Mucosa of gallbladder (tissue), 1 donor: ENCODE data around the gene PDCD1. TPM values are rescaled to one million over a fixed set of nuclear protein-coding genes. Genes with fewer than 3 reads are reported as not detected.
"Not testable (repeated sequence)": the region's sequence is repeated elsewhere in the genome, so short reads cannot be mapped to it uniquely, and the experiment has no call there.

Experiments used
- DNase-seq: peaks from one replicate; pipeline ENCODE4 v3.0.0-alpha.2; 2020; ENCODE audit warnings: low spot score
- total RNA-seq: library from RNA; stranded (reverse); gene quantifications from one replicate; pipeline ENCODE4 v1.2.1, GENCODE V29; 2021
- donor health status: DM: no; HTN: no; CAD: no.

PDCD1 gene
- 1.5 TPM for total RNA-seq

DNA sequence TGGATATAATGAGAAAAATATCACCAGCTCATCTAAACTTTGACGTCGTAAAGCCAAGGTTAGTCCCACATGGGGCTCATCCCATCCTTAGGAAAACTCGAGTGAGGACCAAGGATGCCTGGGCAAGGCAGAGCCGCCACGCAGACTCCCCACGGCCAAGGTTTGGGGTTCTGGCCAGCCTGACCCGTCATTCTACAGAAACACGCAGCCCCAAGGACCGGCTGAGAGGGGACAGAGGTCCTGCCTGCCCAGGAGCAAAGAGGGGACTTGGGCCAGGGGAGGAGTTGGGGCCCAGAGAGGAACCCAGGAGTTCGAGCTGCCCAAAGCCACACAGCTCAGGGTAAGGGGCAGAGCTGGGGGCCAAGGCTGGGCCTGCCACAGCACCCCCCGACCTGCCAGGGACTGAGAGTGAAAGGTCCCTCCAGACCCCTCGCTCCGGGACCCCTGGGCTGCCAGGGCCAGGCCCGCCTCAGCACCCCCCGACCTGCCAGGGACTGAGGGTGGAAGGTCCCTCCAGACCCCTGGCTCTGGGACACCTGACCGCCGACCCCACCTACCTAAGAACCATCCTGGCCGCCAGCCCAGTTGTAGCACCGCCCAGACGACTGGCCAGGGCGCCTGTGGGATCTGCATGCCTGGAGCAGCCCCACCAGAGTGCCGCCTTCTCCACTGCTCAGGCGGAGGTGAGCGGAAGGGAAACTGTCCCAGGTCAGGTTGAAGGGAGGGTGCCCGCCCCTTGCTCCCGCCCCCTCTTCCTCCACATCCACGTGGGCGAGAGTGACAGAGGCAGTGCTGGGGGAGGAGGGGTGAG is at the start of gene PDCD1:
Gene PDCD1 (minus strand): TSS at position 689 of the 811 bp plus-strand sequence. CDS start 56 bp downstream, at position 633.
- DNase-seq, result no peak

DNA sequence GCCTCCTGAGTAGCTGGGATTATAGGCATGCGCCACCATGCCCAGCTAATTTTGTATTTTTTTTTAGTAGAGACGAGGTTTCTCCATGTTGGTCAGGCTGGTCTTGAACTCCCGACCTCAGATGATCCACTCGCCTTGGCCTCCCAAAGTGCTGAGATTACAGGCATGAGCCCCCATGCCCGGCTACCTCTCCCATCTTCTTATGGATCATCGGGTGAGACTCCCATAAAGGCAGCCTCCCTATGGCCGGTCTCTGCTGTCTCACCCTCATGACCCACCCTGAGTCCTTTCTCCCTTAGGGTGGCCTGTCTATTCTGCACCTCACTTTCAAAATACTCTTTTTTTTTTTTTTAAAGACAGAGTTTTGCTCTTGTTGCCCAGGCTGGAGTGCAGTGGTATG is 49.1 kb upstream of the PDCD1 start:
- not testable (repeated sequence) for DNase-seq

DNA sequence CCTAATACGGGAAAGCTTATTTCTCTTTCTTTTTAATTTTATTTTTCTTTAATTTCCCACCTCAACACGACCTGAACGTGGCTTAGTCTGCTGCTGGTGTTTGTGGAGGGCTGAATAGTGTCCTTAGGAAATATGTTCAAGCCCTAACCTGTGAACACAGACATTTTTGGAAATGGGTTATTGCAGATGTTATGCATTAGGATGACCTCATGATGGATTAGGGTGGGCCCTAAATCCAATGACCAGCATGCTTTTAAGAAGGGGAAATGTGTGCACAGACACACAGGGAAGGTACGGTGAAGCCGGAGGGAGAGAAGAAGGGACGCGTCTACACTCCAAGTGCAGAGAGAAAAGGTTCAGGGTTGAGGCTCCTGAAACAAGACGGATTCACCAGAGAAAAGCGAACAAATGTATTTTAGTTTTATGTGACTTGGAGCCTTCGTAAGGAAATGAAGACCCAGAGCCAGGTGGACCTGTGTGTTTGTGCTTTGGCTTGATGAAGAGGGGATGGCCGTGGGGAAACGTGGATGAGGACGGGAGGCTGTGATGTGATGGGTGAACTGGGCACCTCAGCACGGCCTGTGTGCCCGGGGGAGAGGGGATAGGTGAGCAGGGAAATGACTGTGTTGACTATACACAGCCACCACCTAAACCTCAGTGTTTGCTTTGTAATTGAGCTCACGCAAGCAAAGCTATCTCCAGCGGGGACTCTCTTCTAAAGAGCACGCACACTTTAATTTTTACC is 48.3 kb upstream of the PDCD1 start:
- DNase-seq, result no peak

DNA sequence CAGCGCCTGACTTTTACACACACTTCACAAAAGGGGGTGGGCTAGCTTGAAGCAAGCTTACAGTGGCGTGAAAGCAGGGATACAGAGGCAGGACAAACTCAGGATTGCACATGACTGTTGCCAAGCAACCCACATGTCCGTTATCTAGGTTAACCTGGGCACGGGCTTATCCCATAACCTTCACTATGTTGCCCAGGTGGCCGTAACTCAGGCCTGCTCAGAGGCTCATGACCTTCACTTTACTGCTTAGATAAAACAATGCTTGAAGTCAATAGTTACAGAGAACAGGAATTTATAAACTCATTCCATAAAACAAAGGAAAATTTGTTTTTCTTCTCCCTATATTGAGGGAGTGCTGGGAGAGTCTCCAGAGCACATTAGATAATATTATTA is 47.7 kb upstream of the PDCD1 start:
- not testable (repeated sequence) for DNase-seq

- DNase-seq, result no peak
Observed at GRCh38 chr2:241905716-241906377, 47.2 kb upstream of the PDCD1 start.

DNA sequence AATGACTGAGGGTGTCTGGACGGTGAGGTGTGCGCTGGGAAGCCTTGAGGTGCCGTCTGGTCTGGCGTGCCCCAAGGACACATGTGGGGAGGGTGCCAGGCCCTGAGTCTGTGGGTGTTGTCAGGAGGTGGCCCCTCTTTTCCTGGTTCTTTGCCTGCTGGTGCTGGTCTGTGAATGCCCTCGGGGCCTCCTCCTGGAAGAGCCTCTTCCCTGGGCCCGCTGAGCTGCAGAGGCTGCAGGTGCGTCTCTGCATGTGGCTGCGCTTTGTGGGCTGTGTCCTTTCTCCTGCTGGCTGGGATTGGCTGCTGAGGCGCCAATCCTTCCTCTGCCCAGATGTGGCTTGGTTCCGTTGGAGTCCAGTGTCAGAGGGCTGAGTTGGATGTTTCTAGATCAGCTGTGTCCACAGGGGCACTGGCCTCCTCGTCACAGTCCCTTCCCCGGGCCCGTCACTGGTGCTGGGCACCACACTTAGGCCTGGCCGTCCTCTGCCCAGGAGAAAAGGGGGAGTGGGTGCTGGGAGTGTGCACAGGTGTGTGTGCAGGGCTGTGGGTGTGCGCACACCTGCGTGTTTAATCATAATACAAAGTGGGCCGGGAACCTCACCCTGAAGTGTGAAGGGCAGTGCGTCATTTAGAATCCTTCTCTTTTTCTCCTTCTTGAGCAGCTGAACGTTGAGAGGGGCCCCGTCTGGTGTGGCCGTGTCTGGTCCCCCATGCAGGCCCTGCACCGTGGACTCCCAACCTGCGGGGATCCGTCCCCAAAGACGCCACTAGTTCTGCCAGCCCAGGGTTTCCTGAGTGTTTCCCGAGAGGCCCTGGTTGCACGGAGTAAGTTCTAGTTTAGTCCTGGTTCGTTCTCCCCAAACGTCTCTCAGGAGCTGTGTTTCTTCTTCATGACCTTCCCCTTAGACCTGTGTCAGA is 46.4 kb upstream of the PDCD1 start:
- no peak for DNase-seq

DNA sequence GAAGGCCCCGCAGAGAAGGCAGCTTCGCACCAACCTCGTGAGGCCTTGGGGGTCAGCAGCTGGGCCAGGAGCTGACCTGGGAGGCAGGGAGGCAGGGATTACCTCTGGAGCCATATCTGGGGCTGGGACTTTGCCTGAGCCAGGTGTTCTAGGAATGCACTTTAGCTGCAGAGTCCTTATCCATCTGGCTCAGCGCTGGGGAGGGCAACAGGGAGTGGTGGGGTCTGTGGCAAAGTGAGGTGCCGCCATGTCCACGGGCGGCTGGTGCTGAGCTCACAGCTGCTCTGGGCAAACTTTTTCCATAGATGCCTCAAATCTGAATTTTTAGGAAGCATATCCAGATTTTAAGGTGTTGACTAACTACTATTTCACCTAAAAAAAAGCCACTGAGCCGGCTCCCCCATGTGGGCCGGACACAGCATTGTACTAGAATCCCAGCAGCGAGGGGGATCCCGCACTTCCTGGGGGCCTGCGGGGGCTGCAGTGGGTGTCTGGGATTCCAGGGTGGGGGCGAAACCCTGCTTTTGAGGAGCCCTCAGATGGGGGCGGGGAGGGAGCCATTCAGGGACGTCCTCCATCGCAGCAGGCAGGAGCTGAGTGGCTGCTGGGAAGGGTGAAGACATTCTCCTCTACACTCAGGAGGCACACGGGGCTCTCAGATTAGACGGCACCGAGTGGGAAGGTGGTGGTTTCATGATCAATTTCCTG is 45.5 kb upstream of the PDCD1 start:
- DNase-seq, result no peak

- no peak for DNase-seq
Observed at GRCh38 chr2:241903121-241904010, 44.7 kb upstream of the PDCD1 start.

DNA sequence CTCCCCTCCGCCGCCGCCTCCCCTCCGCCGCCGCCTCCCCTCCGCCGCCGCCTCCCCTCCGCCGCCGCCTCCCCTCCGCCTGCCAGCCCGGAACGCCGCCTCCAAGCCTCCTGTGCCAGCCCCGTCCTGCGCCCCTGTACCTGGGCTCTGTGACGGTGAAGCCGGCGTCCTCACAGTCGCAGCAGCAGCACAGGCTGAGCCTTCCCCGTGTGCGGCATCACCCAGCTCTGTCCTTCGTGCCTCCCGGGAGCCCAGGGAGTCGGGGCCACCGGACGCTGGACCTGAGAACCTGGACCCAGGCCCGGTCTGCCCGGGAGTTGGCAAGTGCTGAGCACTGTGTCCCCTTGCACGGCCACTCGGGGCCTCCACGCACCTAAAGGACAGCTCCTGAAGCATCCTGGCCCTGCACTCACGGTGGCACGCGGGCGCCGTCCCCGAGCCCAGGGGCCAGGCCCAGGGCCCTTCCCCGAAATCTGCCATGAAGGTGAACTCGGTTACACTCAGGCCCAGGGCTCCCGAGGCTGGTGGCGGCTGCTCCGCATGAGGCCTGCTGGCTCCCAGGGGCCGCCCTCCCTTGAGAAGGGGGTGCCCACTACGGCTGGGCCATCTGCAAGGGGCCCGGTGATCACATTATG is 43.8 kb upstream of the PDCD1 start:
- DNase-seq, result no peak

DNA sequence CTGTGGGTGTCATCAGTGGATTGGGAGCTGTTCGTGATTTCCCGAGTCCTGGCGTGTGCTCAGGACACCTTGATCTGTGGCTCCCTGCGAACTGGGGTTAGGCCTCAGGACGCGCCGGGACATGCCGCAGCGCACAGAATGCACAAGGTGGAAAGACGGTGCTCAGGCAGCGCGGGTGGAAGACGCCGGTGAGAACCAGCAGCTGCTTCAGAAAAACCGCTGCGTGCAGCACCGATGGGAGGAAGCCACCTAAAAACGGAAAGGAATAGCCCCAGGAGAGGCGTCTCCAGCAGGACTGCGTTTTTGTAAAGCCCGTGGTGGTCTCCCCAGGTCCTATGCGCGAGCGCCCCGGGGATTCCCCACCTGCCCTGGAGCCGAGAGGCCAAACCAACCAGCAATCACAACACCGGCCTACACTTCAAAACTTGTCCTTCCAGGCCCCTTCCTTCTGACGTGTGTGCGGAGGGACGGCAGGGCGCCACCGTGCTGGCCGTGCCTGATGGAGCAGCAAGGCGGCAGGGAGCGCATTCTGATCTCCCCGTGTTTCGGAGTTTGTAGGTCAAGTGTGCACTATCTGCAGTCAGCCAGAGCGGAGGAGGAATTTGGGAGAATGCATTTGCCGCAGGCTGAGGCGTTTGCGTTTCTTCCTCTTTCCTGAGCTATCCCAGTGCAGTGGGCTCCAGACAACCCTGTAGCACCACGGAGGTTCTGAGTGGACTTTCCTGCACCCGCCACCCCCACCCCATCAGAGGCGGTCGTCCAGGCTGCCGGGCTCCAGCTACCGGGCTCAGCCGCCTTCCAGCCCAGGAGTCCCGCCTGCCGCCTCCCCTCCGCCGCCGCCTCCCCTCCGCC is 43.0 kb upstream of the PDCD1 start:
- no peak for DNase-seq

- DNase-seq, result no peak
Observed at GRCh38 chr2:241901018-241901380, 42.3 kb upstream of the PDCD1 start.

DNA sequence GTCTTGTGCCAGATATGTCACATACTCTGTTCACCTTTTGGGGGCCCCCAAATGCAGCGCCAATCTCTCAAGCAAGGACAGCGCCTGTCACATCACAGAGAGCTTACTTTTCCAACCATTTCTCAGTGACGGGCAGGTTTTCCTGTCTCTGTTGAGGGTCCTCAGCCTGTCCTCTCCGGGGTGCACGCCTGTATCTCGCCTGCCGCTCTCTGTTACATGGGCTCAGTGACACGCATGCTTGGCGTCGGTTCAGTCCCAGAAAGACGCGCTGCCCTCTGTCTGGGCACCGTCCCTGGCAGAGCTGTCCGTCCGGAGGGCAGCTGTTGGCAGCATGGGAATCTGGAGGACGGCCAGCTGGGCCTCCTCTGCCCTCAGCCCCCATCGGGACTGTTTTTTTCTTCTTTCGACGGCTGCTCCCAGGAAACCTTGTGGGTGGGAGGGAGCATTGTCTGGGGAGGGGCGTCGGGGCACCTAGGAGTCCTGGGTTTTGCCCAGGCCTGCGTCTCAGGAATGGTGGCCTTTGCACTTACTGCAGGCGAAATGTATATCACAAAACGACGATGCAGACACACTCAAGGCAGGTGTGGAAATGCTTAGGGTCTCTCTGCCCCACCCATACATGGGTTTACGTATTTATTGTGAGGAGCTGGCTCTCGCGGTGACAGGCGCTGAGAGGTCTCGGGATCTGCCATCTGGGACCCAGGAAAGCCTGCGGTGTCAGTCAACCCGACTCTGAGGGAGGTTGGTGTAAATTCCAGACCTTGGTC is 41.7 kb upstream of the PDCD1 start:
- DNase-seq, result no peak

DNA sequence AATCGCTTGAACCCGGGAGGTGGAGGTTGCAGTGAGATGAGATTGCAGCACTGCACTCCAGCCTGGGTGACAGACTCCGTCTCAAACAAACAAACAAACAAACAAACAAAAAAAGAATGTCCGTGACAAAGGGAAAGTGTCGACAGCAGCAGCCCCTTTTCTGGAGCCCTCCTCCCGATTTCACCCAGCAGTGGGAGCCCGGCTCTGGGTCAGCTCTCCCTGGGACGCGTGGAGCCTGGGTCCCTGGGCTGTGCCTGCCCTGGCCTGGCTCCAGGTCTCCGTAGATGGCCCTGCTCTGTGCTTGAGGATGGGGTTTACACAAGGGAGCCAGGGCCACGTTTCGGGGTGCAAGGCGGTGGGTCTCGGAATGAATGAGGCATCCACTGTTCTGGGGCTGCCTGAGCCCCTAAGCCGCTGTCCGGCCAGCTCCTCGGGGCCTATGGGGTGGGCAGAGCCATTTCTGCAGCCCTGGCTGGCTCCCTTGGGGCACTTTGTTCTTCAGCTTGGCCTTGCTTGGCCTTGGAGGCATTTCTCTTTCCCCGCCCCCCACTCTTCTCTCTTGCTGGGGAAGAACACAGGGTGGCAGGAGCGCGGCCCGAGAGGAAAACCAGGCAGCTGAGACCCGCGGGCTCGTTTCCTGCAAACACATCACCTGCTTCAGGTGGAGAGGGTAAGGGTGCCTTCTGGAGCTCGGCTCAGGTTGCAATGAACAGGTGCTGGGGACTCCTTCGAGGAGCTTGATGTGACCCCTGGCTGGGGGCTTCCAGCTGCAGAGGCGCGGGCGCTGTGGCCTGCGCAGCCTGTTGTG is 40.0 kb upstream of the PDCD1 start:
- DNase-seq, result peak; percentile 9

DNA sequence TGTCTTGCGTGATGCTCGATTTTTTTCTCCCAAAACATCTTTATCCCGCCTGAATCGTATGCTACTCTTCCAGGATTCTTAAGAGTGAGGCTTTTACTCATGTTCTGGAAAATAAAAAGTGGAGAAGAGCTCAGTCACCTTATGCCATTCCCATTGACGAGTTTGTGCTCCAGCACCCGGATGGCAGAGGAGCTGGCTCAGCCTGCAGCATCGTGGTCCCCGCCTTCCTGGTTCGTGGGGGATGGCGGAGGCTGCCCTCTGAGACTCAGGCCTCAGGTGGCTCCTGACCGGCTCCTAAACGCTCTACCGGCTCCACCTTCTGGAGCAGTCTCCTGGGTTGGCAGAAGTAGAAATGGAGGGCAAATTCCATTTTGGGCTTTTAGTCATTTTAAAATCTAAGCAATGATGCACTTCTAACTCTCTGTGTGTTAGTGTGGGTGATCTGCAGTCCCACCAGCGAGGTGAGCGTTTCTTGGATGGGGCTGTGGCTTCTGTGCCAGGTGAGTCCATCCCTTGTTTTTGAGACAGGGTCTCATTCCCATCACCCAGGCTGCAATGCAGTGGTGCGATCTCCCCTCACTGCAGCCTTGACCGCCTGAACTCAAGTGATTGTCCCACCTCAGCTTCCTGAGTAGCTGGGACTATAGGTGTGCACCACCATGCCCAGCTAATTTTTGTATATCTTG is 38.7 kb upstream of the PDCD1 start:
- DNase-seq, result no peak

- DNase-seq, result no peak
Observed at GRCh38 chr2:241896746-241897201, 38.1 kb upstream of the PDCD1 start.
